CD1c-positive myeloid dendritic cell (primary cell): ENCODE measurements around the gene ANAPC5.
A peak's percentile ranks its signal among the peaks of the same experiment; 100 is the strongest.
"Not testable (repeated sequence)": the region's sequence is repeated elsewhere in the genome, so short reads cannot be mapped to it uniquely, and the experiment has no call there.

ENCODE experiments used
- DNase-seq: peaks from one replicate; pipeline ENCODE4 v3.0.0-alpha.2; 2016; ENCODE audit errors: extremely low spot score

The ANAPC5 gene

GRCh38 chr12:121310231-121310630 is 42.0 kb downstream of the ANAPC5 start:
- DNase-seq, result not testable (repeated sequence)

GRCh38 chr12:121307397-121307796 is 44.8 kb downstream of the ANAPC5 start:
- not testable (repeated sequence) for DNase-seq

- no peak for DNase-seq
Measured at GRCh38 chr12:121304306-121304705, 47.9 kb downstream of the ANAPC5 start.

GRCh38 chr12:121301876-121302275 is 50.3 kb downstream of the ANAPC5 start:
- DNase-seq, result peak; percentile 49

- no peak for DNase-seq
Measured at GRCh38 chr12:121300083-121300819, 52.0 kb downstream of the ANAPC5 start.

GRCh38 chr12:121299662-121300061 is 52.5 kb downstream of the ANAPC5 start:
- no peak for DNase-seq

- DNase-seq, result not testable (repeated sequence)
Measured at GRCh38 chr12:121298411-121298810, 53.8 kb downstream of the ANAPC5 start.

GRCh38 chr12:121297435-121297991 is 54.7 kb downstream of the ANAPC5 start:
- DNase-seq, result peak; percentile 60

- DNase-seq, result peak; percentile 96
Measured at GRCh38 chr12:121296618-121297434, 55.4 kb downstream of the ANAPC5 start, which contains the start of gene CAMKK2. Gene CAMKK2 (minus strand): TSS chr12:121296709. CDS start chr12:121274526, 22,183 bp downstream.

- peak; percentile 52 for DNase-seq
Measured at GRCh38 chr12:121295746-121296617, 56.2 kb downstream of the ANAPC5 start.

GRCh38 chr12:121295116-121295745 is 57.0 kb downstream of the ANAPC5 start:
- DNase-seq, result peak; percentile 62

GRCh38 chr12:121294151-121294889 is 57.9 kb downstream of the ANAPC5 start:
- DNase-seq, result no peak

GRCh38 chr12:121293603-121294002 is 58.6 kb downstream of the ANAPC5 start:
- no peak for DNase-seq

GRCh38 chr12:121290410-121290809 is 61.8 kb downstream of the ANAPC5 start:
- DNase-seq, result no peak

- no peak for DNase-seq
Measured at GRCh38 chr12:121289962-121290361, 62.2 kb downstream of the ANAPC5 start.

GRCh38 chr12:121288986-121289385 is 63.2 kb downstream of the ANAPC5 start:
- DNase-seq, result no peak

- peak; percentile 72 for DNase-seq
Measured at GRCh38 chr12:121288158-121288845, 63.9 kb downstream of the ANAPC5 start.

- peak; percentile 67 for DNase-seq
Measured at GRCh38 chr12:121287267-121287954, 64.8 kb downstream of the ANAPC5 start.

- no peak for DNase-seq
Measured at GRCh38 chr12:121285856-121286255, 66.4 kb downstream of the ANAPC5 start.
